Retina (tissue), 1 donor: Measurements from ENCODE around the gene CALN1.
A peak's percentile ranks its signal among the peaks of the same experiment; 100 is the strongest.

Experiments
- DNase-seq: peaks from one replicate; pipeline ENCODE4 v3.0.0-alpha.2; 2016

Gene CALN1

DNA sequence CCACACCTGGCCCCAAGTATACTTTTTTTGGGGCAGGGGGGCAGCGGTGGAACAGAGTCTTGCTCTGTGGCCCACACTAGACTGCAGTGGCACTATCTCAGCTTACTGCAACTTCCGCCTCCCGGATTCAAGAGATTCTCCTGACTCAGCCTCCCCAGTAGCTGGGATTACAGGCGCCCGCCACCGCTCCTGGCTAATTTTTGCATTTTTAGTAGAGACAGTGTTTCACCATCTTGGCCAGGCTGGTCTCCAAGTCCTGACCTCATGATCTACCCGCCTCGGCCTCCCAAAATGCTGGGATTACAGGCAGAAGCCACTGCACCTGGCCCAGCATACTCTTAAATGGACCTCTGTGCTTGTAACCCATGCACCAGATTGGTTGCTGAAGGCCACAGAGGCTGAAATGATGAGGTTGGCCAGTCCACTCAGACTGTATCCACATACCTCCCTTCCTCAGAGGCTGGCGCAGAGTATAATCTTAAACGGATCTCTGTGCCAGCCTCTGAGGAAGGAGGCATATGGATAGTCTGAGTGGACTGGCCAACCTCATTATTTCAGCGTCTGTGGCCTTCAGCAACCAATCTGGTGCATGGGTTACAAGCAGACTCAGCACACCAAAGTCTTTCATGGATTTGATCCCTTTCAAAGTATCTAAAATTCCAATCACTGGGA is 3.0 kb downstream of the CALN1 start:
- no peak for DNase-seq

DNA sequence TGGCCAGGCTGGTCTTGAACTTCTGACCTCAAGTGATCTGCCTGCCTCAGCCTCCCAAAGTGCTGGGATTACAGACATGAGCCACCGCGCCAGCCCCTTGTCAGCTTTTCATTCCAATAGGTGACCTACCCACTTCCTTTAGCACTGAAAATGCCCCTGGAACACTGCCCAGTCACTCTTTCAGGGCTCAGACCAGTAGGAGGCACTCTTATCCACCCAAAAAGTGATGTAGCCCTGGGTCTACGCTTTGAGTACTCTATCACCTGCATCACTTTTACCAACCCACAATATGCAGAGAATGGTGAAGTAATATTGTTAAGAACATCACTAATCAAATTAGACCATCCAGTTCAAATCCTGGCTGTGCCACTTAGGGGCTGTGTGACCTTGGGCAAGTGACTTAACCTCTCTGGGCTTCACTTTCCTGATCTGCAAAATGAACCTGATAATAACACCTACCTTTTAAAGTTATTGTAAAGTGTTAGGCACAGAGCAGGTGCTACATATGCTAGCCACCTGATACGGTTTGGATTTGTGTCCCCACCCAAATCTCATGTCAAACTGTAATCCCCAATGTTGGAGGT is 5.2 kb downstream of the CALN1 start:
- no peak for DNase-seq

DNA sequence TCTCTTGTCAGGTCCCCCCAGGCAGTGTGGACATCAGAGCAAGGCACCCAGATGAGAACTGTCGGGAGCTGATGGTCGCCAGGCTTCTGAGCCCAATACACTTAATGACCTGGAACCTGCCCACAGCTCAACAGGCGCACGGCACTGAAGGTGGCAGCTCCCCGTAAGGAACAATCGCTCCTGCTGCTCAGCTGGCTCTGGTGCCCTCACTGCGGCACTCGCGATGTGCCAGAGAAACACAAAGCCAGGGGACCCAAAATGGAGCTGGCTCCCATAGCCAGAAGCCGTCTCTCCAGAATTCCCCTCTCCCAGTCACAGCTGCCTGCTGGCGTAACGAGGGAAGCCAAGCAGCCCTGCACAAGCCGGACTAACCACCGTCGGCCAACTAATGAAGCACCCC is 6.3 kb downstream of the CALN1 start:
- no peak for DNase-seq

DNA sequence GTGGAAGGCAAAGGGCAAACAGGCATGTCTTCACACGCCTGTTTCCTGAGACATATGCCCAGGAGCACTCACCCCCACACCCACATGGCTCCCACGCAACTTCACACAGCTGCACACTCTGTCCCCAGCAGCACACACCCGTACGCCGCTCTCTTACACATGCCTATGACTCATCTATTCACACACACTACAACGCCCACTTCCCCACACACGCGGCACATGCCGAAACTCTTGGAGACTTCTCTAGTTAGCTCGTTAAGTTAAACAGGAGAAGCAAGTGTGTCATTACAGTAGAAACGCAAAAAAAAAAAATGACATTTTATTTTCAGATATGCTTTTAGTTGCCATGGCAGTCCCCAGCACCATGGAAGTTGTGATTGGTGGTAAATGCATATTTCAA is 6.7 kb downstream of the CALN1 start:
- no peak for DNase-seq

DNA sequence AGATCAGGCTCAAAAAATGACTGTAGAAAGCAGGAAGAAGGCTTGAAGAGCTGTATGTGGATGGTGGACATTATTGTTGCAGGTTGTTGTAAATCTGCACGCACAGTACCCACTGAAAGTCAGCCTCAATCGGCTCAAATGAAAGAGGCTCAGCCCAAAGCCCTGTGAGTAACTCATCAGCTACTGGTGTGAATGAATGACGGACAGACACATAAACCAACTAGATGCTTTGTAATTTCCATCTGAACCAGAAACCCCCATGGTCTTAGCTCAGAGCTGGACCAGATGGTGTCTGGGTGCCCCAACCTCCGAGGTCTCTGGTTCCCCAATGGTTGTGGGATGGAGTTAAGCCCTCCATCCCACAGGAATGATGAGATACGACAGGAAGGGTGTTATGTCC is 7.4 kb downstream of the CALN1 start:
- DNase-seq: no peak

DNA sequence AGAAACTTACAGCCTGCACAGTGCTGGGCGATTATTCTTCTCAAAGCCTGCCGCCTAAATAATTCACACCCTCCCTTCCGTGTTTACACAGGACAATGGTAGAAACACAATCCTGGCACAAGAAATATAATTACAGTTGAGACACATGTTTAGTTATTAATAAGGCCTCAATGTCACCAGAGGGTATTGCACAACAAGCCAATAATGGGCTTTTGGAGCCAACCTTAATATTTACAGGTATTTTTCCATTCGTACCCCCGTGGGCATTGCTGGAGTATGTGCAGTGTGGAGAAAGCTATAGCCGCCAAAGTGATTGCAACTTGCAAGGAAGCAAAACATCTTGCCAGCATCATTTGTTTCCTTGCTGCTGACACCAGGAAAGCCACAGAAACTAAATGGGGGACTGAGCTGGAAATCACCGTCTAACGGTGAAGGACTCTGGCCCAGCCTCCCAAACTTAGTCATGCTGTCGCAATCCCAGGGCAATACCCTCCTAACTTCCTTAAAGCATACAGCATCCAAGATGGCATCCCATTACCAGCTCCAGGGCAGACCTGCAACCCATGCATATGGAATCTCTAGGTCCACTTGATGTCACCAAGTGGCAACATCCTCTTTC is 8.6 kb downstream of the CALN1 start:
- DNase-seq: no peak

DNA sequence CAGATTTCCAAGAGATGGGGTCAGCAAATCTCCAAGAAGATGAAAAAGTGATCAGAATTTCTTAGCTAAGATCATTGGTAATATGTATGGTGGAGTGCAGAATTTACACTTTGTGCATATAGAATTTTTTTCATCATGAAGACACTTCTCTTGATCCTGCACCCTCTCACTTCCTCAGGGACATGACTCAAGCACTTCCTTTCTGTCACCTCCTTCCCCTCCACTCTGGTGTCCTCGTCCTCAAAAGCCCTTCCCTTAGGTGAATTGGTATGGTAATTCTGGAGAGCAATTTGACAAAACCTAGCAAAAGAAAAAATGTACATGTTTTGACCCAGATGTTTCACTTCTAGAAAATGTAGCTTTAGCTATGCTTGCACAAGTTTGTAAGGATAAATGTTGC is 18.1 kb downstream of the CALN1 start:
- no peak for DNase-seq

DNA sequence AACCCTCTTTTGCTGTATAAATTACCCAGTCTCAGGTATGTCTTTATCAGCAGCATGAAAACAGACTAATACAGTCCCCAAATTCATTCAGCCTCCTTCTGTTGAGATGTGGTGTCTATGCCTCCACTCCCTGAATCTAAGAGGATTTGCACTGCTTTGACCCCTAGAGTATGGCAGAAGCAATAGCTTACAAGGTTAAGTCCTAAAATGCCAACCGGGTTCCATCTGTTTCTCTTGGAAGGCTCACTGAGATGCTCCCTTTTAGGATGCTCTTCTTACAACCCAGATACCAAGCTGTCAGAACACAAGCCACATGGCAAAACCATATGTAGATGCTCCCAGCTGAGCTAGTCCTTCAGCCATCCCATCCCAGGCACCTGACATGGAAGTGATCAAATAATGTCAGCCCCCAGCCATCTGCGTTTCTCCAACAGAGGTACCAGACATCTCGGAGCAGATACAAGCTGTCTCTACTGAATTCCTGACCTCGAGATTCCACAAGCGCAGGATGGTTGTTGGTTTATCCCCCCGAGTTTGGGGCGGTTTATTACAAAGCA is 20.2 kb downstream of the CALN1 start:
- DNase-seq: no peak

DNA sequence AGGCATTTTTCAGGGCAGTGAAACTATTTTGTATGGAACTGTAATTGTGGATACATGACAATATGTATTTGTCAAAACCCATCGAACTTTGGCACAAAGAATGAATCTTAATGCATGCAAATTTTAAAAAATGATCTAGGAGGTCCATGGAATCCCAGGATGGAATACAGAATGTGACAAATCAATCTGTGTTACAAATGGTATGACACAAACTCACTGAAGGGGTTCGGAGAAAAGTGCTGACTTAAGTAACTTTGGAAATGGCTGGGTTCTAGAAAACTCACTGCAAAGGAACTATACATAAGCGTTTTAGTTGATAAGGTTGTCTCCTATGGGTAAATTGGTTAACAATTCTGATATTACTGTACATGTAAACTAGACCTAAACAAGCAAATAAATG is 26.0 kb downstream of the CALN1 start:
- no peak for DNase-seq

DNA sequence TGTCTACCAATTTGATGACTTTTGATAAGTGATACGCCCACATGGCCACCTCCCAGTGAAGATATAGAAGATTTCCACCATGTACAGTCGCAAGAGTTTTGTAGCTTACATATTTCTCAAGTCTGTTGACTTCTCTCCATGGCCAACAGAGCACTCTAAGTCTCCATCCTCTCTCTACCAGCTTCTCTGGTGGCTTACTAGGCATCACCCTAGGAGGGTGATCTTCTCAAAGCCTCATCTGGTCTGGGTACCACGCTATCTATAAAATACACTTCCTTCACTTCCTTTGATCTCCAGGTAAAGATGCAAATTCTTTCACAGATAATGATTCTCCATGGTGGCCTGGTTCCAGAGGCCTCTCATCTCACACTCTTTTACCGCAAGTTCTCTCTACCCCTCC is 49.9 kb downstream of the CALN1 start:
- no peak for DNase-seq

DNA sequence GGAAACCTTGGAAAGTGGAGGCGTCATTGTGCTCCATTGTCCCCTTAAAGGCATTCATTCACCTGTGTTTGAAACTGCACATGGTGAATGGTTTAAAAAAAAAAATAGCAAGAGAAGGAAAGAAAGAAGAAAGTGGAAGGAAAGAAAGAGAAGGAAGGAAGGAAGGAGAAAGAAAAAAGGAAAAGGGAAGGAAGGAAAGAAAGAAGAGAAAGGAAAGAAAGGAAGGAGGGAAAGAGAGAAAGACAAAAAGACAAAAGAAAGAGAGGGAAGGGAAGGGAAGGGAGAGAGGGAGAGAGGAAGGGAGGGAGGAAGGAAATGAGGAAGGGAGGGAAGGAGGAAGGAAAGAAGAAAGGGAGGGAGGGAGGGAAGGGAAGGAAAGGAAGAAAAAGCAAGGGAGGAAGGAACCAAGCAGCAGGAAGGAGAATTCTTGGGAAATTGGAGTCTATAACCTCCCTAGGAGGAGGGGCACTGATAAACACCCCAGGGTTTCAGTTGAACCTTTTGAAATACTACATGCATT is 66.9 kb downstream of the CALN1 start:
- DNase-seq: no peak

DNA sequence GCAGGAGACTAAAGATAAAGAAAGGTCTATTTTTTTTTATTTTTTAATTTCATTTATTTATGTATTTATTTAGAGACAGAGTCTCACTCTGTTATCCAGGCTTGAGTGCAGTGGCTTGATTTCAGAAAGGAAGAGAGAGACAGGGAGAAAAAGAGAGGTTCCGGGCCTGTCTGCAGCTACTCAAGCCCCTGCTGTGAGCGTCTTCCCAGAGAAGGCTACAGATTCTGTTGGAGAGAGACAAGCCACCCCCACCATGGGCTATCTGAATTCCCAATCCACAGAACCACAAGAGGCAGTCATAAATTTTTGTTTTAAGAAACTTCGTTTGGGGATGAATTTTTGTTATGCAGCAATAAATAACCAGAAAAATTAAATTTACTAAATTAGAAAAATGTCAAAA is 68.1 kb downstream of the CALN1 start:
- peak; percentile 3 for DNase-seq

DNA sequence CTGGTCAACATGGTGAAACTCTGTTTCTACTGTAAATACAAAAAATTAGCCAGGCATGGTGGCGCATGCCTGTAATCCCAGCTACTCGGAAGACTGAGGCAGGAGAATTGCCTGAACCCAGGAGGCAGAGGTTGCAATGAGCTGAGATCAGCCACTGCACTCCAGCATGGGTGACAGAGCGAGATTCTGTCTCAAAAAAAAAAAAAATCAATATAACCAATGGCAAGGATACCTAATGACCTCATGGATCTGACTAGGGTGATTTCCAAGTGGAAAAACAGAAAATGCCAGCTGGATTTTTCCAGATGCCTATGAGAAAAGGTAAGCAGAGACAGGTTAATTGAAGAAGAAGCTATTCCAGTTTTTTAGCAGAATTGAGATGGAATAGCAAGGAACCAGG is 68.8 kb downstream of the CALN1 start:
- DNase-seq: peak; percentile 3

DNA sequence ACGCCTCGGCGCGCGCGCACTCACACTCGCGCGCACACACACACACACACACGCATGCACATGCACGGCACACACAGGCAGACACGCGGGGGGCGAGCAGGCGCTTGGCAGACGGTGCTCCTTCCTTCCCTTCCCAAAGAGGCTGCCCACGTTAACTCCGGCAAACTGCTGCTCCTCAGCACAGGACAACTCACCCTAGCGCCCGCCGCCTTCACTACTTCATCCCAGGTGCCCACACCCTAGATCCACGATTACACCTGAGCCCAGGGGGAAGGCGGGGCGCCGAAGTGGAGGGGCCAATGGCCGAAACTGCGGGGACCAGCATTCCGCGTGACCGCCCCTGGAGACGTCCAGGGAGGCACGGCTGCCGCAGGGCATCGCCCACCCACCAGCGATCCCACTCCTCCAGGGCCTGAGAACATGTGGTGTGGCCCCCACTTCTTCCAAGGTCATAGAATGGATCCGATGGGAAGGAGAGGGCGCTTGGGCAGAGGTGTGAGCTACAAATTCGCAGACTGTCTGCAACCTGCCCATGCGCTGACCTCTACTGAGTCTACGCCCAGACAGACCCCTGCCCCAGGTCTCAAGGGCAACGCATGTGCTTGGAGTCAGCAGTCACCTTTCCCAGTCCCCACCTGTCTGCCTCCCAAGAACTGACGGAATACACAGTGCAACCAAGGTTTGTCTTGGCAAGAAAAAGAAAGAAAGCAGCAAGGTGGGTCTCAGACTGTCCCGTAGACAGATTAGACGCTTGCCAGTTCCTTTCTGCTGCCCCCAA is 74.6 kb downstream of the CALN1 start:
- no peak for DNase-seq

DNA sequence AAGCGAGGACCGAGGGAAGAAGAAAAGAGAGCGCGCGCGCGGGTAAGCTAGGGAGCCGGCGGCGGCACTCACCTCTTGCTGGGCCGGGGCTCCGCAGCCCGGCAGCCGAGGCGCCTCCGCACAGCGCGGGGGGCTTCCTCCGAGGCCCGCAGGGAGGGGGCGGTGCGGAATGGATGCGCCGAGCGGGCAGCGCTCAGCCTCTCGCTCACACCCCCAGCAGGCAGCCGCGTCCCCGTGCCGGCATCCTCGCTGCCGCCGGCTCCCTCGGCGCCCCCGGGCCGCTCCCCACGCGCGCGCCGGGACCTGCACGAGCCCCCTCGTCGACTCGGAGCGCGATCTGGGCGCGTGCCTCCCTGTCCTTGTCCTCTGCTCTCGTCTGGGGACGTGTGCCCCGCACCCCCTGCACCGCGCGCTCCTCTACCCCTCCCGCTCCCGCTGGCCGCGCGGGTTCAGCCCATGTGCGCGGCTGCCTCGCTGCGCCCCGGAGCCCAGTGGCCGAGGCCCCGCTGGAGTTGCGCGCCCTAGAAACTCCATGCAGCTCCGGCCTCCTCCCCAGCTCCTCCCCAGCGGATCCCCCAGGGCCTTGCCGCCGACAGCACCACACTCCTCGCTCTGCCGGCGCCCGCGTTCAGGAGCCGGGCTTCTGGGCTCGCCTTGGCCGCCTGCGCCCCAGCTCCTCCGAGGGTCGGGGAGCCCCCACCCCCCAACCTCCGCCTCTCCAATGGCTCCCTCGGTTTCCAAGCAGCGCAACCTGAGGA is 75.3 kb downstream of the CALN1 start:
- peak; percentile 73 for DNase-seq

DNA sequence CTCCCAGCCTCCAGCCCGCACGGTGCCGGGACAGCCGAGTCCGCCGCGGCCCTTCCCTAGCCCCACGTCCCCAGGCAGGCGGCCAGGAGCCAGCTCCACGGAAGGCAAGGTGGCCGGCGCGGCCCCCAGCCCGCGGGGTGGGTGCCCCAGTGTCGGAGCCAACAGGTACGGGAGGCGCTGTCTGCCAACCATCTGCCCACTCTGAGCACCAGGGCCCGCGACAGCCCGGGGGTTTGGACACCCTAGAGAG is 75.8 kb downstream of the CALN1 start:
- peak; percentile 69 for DNase-seq

DNA sequence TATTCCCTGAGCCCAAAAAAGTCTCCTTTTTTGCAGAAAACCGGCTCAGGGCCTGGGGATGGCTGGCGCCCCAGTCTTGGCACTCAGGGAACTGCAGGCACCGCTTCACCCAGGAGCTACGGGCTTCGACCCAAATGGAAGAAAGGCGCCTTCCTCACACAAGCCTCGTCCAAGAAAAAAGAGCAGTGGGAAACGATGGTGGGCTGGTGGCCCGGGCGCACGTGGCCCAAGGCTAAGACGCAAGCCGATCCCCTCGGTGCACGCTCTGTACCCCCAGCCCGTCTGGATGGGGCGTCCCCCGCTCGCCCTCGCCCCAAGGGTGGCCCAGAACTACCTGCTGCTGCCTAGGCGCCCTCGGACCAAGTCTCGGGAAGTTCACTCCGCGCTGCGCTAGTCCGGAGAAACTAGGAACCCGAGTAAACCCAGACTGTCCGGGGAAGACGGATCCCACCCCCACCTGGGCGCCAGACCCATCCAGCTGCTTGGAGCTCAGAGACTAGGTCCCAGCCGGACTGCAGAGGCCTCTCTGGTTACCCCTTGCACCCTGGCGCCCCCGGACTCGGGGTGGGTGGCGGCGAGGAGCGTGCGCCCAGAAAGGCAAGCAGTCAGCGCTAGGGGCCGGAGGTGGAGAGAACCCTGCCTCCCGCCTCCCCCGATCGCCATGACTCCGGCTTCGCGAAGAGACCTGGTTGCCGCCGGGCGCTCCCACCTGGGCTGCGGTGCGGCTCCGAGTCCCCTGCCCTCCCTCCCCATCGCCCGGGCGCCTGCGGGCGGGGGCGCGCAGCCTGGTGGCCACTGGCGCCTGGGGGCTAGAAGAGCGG is 76.4 kb downstream of the CALN1 start:
- no peak for DNase-seq

DNA sequence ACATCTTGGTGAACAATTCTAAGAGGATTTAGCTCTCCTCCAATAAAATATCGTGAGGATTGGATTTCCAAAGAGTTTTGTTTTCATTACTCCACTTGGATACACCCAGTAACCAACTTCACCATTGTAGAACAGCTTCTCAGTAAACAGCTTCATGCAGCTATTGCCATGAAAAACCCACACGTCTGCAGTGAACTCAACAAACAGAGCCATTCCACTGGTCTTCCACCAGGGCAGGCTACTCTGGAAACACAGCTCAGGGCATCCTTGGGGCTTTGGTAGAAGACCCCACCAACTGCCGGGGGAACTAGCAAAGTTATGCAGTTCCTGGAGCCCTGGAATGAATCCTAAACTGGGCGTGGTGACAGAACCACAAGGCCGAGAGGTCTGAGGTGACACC is 77.4 kb downstream of the CALN1 start:
- DNase-seq: no peak

DNA sequence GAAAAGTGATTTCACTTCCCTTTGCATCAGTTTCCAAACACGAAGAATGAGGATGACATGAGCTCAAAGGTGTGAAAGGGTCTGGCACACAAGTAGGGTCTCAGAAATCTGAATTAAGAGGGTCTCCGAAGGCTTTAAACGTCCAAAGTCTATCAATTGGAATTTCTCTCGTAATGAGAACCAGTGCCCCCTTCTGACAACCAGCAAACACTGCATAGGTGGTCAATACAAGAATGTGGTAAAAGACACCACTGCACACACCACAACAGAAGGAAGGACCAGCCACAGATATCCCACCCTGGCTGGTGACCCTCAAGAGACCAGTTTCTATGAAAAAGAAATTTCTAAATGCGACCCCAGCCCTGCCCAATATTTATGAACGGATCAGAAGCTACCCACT is 78.1 kb downstream of the CALN1 start:
- DNase-seq: no peak

DNA sequence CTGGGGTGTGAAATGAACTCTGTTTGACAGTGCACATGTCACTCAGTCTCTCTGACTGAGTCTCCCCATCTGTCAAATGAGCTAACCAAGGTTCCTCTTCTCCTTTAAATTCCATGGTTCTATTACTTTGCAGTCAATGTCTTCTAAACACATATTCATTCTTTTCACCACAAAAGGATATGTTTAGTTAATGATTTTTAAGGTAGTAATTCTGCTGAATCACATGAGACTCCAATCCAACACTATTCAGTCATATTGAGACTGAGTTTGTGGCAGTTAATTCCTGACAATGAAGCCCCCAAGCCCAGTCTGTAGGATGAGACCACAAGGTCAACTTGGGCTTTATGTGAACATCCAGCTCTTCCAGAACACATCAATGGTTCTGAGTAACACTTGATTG is 85.3 kb downstream of the CALN1 start:
- DNase-seq: no peak

DNA sequence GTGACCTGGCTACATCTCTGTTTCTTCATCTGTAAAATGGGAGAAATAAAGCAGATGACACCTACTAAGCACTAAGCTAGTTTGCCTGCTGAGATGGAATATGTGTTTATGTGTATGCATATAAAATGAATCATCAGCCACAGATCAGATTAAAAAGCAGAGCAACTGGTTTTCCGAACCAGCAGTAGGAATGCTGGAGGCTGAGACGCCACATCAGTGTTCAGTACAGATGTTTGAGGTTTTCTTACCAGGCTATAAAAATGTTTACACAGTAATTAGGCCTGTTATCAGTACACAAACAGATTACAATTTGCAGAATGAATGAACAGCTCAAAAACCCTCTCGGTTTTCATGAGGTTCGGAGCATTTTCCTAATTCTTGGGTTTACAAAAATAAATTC is 85.8 kb downstream of the CALN1 start:
- no peak for DNase-seq

DNA sequence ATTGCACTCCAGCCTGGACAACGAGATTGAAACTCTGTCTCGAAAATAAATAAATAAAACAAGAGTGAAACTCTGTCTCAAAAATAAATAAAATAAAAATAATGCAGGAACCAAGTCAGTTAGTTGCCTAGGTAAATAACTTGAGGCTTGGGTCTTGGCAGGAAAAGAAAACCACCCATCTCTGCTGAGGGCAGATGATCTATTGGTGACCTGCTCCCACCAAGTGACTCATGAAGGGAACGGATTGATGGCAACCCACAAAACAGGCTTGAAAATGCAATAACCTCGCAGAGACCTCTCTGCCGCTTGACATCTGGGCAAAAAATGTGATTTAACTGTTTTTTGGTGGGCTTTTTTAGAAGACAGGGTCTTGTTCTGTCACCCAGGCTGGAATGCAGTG is 86.6 kb downstream of the CALN1 start:
- no peak for DNase-seq
